Stomach (tissue), 4 donors: Measurements from ENCODE around the gene SSC5D.

ENCODE experiments used
- EP300 ChIP-seq: sonication (generic); formaldehyde crosslinking; IDR thresholded peaks from one replicate; pipeline ENCODE4 v1.6.1; 2017; ENCODE audit warnings: antibody characterized with exemption
- POLR2A ChIP-seq, 4 donors: fragments of 450-650 bp; IDR thresholded peaks; one replicate each; pipeline ENCODE4 v1.6.1; 2016; ENCODE audit warnings: antibody characterized with exemption in 4 of 4, control low read depth in 2 of 4, mild to moderate bottlenecking in 1 of 4, moderate library complexity in 1 of 4
- POLR2AphosphoS5 ChIP-seq, 3 donors: sonication (generic); formaldehyde crosslinking; IDR thresholded peaks; one replicate each; pipeline ENCODE4 v1.6.1; 2016; ENCODE audit warnings: antibody characterized with exemption in 3 of 3
- TF ChIP-seq, protein P1 (sequence below), 7 experiments: fragments of 450-650 bp in 4 of 7; fragments of 200-600 bp in 3 of 7; sonication (generic) in 3 of 7; IDR thresholded peaks; one replicate each; pipeline ENCODE4 v1.5.1; 2016 to 2019; ENCODE audit warnings: antibody characterized with exemption in 7 of 7, control low read depth in 2 of 7, mild to moderate bottlenecking in 1 of 7

DNA sequence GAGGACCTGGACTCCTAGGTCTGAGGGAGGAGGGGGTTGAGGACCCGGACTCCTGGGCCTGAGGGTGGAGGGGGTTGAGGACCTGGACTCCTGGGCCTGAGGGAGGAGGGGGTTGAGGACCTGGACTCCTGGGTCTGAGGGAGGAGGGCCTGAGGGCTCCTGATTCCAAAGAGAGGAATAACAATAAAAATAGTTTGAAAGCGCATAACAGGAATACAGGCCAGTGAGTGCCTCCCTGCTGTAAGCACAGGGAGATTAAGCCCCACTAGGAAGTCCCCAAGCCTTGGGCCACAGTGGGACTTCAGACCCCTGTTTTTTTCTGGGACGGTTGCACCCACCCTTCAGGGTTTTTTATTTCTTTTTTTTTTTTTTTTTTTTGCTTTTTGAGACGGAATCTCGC lies 49.9 kb downstream of the SSC5D start:
- TF ChIP-seq, protein P1, sequence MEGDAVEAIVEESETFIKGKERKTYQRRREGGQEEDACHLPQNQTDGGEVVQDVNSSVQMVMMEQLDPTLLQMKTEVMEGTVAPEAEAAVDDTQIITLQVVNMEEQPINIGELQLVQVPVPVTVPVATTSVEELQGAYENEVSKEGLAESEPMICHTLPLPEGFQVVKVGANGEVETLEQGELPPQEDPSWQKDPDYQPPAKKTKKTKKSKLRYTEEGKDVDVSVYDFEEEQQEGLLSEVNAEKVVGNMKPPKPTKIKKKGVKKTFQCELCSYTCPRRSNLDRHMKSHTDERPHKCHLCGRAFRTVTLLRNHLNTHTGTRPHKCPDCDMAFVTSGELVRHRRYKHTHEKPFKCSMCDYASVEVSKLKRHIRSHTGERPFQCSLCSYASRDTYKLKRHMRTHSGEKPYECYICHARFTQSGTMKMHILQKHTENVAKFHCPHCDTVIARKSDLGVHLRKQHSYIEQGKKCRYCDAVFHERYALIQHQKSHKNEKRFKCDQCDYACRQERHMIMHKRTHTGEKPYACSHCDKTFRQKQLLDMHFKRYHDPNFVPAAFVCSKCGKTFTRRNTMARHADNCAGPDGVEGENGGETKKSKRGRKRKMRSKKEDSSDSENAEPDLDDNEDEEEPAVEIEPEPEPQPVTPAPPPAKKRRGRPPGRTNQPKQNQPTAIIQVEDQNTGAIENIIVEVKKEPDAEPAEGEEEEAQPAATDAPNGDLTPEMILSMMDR (IDR thresholded peaks at IDR 0.05): no peak
- TF ChIP-seq POLR2A (IDR thresholded peaks at IDR 0.05) (no peak), EP300 (no peak), POLR2AphosphoS5 (IDR thresholded peaks at IDR 0.05) (no peak)
